ENCODE measurements around the gene TSPAN18.

DNA sequence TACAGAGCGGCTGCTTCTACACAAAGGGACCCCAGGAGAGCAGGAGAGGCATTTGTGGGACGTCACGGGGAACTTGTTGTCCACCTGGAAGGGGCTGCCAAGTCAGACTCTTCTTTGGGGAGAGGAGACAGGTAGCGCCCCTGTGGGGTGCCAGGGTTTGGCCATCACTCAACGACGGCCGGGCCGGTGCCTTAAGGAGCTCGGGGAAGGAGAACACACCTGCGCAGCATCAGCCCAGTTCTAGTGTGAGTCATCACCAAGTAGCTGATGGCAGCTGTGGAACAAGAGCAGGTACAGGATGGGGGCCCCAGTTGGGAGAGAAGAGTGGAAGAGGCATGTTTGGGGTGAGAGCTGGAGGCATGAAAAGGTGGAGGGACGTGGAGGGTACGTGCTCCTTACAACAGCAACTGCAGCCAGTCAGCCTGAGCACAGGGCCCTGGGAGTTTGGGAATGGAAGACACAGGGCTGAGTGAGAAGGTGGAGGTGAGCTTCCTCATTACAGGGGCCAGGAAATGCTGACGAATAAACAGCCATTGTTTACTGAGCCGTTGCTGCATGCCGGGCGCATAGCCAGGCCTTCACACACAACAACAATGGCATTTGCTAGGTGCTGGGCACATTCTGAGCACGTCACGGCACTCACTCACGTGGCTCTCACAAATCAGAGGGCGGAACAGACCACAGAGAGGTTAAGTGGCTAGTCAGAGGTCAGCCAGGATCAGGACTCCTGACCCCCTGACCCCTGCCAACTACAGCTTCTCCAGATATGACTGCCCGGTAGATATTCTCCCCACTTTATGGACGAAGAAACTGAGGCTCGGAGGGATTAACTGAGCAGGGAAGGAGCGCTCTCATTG lies 253.0 kb downstream of the TSPAN18 start:
- TF ChIP-seq RFX5 (IDR thresholded peaks at IDR 0.05; ENCODE audit: borderline replicate concordance, low read depth, low read length) (no peak), CTCF (IDR thresholded peaks at IDR 0.05; ENCODE audit: control extremely low read depth in 1 of 3, insufficient read depth in 1 of 3, low read depth in 1 of 3, low read length in 3 of 3) (no peak), EP300 (IDR thresholded peaks at IDR 0.05; ENCODE audit: borderline replicate concordance in 1 of 2, low read depth in 2 of 2, low read length in 2 of 2) (no peak), TAF1 (IDR thresholded peaks at IDR 0.05; ENCODE audit: low read depth, low read length) (no peak), POLR2A (IDR thresholded peaks at IDR 0.05; ENCODE audit: control extremely low read depth in 1 of 2, low read depth in 2 of 2, low read length in 2 of 2) (no peak), JUN (IDR thresholded peaks at IDR 0.05; ENCODE audit: low read depth, low read length) (no peak), POLR2AphosphoS5 (IDR thresholded peaks at IDR 0.05; ENCODE audit: low read depth, low read length) (no peak; the same call in 1 of the 2 replicates), USF2 (IDR thresholded peaks at IDR 0.05; ENCODE audit: low read length) (no peak), SAP30 (IDR thresholded peaks at IDR 0.05; ENCODE audit: insufficient read depth, insufficient replicate concordance, low read length) (no peak)
